K562 (cell line): ENCODE results near the gene METTL2B. TPM values are rescaled to one million over a fixed set of nuclear protein-coding genes. Genes with fewer than 3 reads are reported as not detected.

Source experiments
- ATAC-seq: fragments of 200-7000 bp; cut with Tn5 transposase; 3 replicates; pipeline ENCODE4 v1.9.1; 2020; ENCODE audit warnings: moderate library complexity
- BruUV-seq: library from RNA; stranded (reverse); fragments of 400-500 nt; replicated peaks from 2 replicates; lab custom pipeline; 2021; lab: Mats Ljungman, UMichigan
- CTCF ChIA-PET: fragments of 300-600 bp; formaldehyde crosslinking; extraction: SDS; loops from one replicate; lab custom pipeline; 2021; ENCODE audit warnings: low intra/inter-chr PET ratio; lab: Yijun Ruan, JAX
- POLR2A ChIA-PET: fragments of 300-600, 350-650 bp; sonication (Branson Sonifier 250); formaldehyde crosslinking; extraction: SDS; loops from one replicate; lab custom pipeline; 2021; ENCODE audit warnings: antibody characterized with exemption, inconsistent platforms; lab: Yijun Ruan, JAX
- DNase-seq, 4 experiments: peaks; one replicate each; pipeline versions ENCODE4 v3.0.0 to v3.0.0-alpha.2; 2011 to 2018; ENCODE audit warnings: low spot score in 3 of 4, mixed read lengths in 3 of 4; ENCODE audit errors: extremely low read depth in 1 of 4
- FAIRE-seq: peaks from 2 replicates; lab custom pipeline; 2011; peaks lifted over from hg19 to GRCh38; lab: Jason Lieb, UNC
- H2AFZ ChIP-seq: 2 replicates; pipeline ENCODE4 v1.6.0; 2011; ENCODE audit warnings: low read depth, low read length, control low read depth, inconsistent platforms
- H3K27ac ChIP-seq: fragments of 200-600 bp; 3 replicates; pipeline ENCODE4 v1.8.0; 2011; ENCODE audit warnings: low read depth, mild to moderate bottlenecking, control low read depth, inconsistent platforms, low read length, moderate library complexity, mixed read lengths; ENCODE audit errors: extremely low read depth
- H3K27me3 ChIP-seq, 2 experiments: fragments of 300-600 bp in 1 of 2; 2 replicates in 1 of 2; 3 replicates in 1 of 2; pipeline versions ENCODE4 v1.6.0 to v1.8.0; 2011; ENCODE audit warnings: inconsistent platforms in 2 of 2, low read length in 2 of 2, mild to moderate bottlenecking in 1 of 2, mixed read lengths in 1 of 2, moderate library complexity in 1 of 2; ENCODE audit not compliant: control insufficient read depth in 2 of 2, insufficient read depth in 2 of 2
- H3K36me3 ChIP-seq: fragments of 300-600 bp; 3 replicates; pipeline ENCODE4 v1.8.0; 2011; ENCODE audit warnings: mild to moderate bottlenecking, low read length, inconsistent platforms; ENCODE audit not compliant: control insufficient read depth, insufficient read depth
- H3K4me1 ChIP-seq, 2 experiments: fragments of 200-600 bp in 1 of 2; replicated peaks in 1 of 2; 2 replicates in 1 of 2; 3 replicates in 1 of 2; pipeline versions ENCODE4 v1.5.1 to v1.8.0; 2011; ENCODE audit warnings: inconsistent platforms in 2 of 2, low read length in 2 of 2, mild to moderate bottlenecking in 1 of 2, mixed read lengths in 1 of 2, moderate library complexity in 1 of 2; ENCODE audit not compliant: control insufficient read depth in 2 of 2, insufficient read depth in 2 of 2
- H3K4me2 ChIP-seq: 2 replicates; pipeline ENCODE4 v1.6.1; 2011; ENCODE audit warnings: low read length, control low read depth, inconsistent platforms, mixed read lengths; ENCODE audit not compliant: insufficient read depth
- H3K4me3 ChIP-seq: fragments of 200-600 bp; sonication (generic), shearing (Covaris generic); 2 replicates; pipeline ENCODE4 v1.5.1; 2016; ENCODE audit warnings: control low read depth, inconsistent platforms
- H3K79me2 ChIP-seq: fragments of 200-600 bp; 3 replicates; pipeline ENCODE4 v1.8.0; 2011; ENCODE audit warnings: low read length, inconsistent platforms; ENCODE audit not compliant: control insufficient read depth, insufficient read depth
- H3K9ac ChIP-seq, 2 experiments: 2 replicates each; pipeline versions ENCODE4 v1.6.0 to v1.6.1; 2011; ENCODE audit warnings: low read depth in 2 of 2, low read length in 2 of 2, control low read depth in 1 of 2, inconsistent platforms in 1 of 2, mild to moderate bottlenecking in 1 of 2, mixed read lengths in 1 of 2; ENCODE audit not compliant: insufficient read depth in 1 of 2
- H3K9me1 ChIP-seq: one replicate; pipeline ENCODE4 v1.6.0; 2011; ENCODE audit warnings: inconsistent platforms, mild to moderate bottlenecking, low read length, moderate library complexity; ENCODE audit not compliant: control insufficient read depth, insufficient read depth
- H3K9me3 ChIP-seq: replicated peaks from 2 replicates; pipeline ENCODE4 v1.5.1; 2011; ENCODE audit warnings: low read depth, low read length, inconsistent platforms; ENCODE audit not compliant: control insufficient read depth, insufficient read depth
- H4K20me1 ChIP-seq: replicated peaks from 2 replicates; pipeline ENCODE4 v1.6.1; 2011; ENCODE audit warnings: low read length, inconsistent platforms, mixed read lengths; ENCODE audit not compliant: control insufficient read depth, insufficient read depth
- KLF1 ChIP-seq: fragments of 450-650 bp; IDR thresholded peaks from 2 replicates; pipeline ENCODE4 v1.6.1; 2016; ENCODE audit warnings: missing genetic modification characterization, missing compliant biosample characterization
- LCOR ChIP-seq: sonication (generic); formaldehyde crosslinking; IDR thresholded peaks from 2 replicates; pipeline ENCODE4 v1.8.0; 2022; ENCODE audit warnings: mild to moderate bottlenecking, missing genetic modification reagents
- RAD21 ChIP-seq, 2 experiments: fragments of 250-450 bp in 1 of 2; fragments of 450-650 bp in 1 of 2; sonication (Bioruptor Pico) in 1 of 2; formaldehyde crosslinking in 1 of 2; IDR thresholded peaks in 1 of 2; conservative IDR thresholded peaks in 1 of 2; 2 replicates each; pipeline versions ENCODE4 v1.4.0 to v1.8.0; 2020 to 2022; ENCODE audit warnings: mild to moderate bottlenecking in 2 of 2, moderate library complexity in 1 of 2
- WGBS: fragments of 100-300 bp; shearing (Covaris generic); methylation state at CpG from one replicate; pipeline ENCODE4 v1.1.6; 2016; ENCODE audit warnings: low coverage, mixed read lengths; ENCODE audit not compliant: insufficient coverage; ENCODE audit errors: missing lambda C conversion rate; 5-methylcytosine and 5-hydroxymethylcytosine counted together
- in situ Hi-C: fragments of 300-500 bp; cut with MboI; formaldehyde crosslinking; loops from 4 replicates; pipeline ENCODE4 v1.15.0; 2018; ENCODE audit warnings: inconsistent platforms, mixed read lengths
- intact Hi-C: fragments of 100-400 bp; cut with micrococcal nuclease; formaldehyde crosslinking; loops from 2 replicates; pipeline ENCODE4 v1.14.2; 2022
- polyA plus RNA-seq, 8 experiments: library from polyadenylated mRNA; depleted of rRNA in 4 of 8; stranded (reverse) in 5 of 8; unstranded in 3 of 8; fragments of >200 nt; fragmentation: Nextera tagmentation in 2 of 8; fragmentation: Illumina TruSeq in 1 of 8; extraction: Ambion mirVana in 2 of 8; extraction: Trizol in 1 of 8; gene quantifications; 2 replicates each; pipeline versions ENCODE4 v1.2.1 to v1.2.3, GENCODE V29; 2011 to 2014; ENCODE audit warnings: inconsistent platforms in 1 of 8, missing spikeins in 1 of 8
- total RNA-seq, 7 experiments: library from RNA; depleted of rRNA in 6 of 7; stranded (reverse); fragments of >200 nt in 6 of 7; fragmentation: Illumina TruSeq in 2 of 7; extraction: Trizol in 2 of 7; gene quantifications; 2 replicates each; pipeline versions ENCODE4 v1.2.1 to v1.2.3, GENCODE V29; 2011 to 2021; ENCODE audit warnings: low replicate concordance in 1 of 7
- TF ChIP-seq, protein P1 (sequence below), 3 experiments: IDR thresholded peaks in 2 of 3; conservative IDR thresholded peaks in 1 of 3; 2 replicates each; pipeline ENCODE4 v1.5.1; 2011 to 2012; ENCODE audit warnings: low read length in 3 of 3, mild to moderate bottlenecking in 3 of 3, control low read depth in 2 of 3, improper control_type of control experiment in 1 of 3, inconsistent platforms in 1 of 3, low read depth in 1 of 3, mixed read lengths in 1 of 3, moderate library complexity in 1 of 3; ENCODE audit not compliant: insufficient read depth in 2 of 3
- TF ChIP-seq, protein P2 (sequence below): fragments of 450-650 bp; formaldehyde crosslinking; IDR thresholded peaks from 2 replicates; pipeline ENCODE4 v1.4.0; 2020; ENCODE audit warnings: mild to moderate bottlenecking, moderate library complexity
- TF ChIP-seq, protein P3 (sequence below), 2 experiments: fragments of 450-650 bp; formaldehyde crosslinking in 1 of 2; IDR thresholded peaks; 2 replicates each; pipeline versions ENCODE4 v1.4.0 to v1.6.1; 2014 to 2020; ENCODE audit warnings: mild to moderate bottlenecking in 2 of 2, borderline replicate concordance in 1 of 2, low read depth in 1 of 2

Gene METTL2B
- total and polyA plus RNA-seq, 9 of the 15 experiments (the other 6 are each of a cell fraction or from before 2014, with no cell fraction given): 35.9 to 95.7 (median 79.2) TPM

DNA sequence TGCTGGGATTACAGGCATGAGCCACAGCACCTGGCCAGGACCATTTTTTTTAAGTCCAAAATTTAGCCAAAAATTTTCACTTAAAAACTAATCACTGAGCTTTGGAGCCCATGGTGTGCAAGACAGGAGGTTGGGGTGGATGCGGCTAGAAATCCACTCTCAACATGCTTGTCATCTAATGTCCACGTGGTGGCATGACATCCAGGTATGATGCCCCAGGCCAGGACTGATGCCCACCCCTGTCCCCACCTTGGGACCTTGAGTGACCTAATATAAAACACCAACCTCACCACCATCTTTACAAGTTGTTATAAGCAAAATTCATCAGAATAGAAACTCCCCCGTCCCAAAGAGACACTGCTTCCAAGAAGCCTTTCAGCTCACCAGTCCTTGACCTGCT is 46.3 kb upstream of the METTL2B start:
- intact Hi-C loops: no loop called here
- no peak overlapping the region for H3K4me2 ChIP-seq
- TF ChIP-seq RAD21 (CRISPR knock-in tag; conservative IDR thresholded peaks at IDR 0.05 in 1 of 2, IDR thresholded peaks at IDR 0.05 in 1 of 2): peak; percentile 38 to 46
- TF ChIP-seq, protein P1, sequence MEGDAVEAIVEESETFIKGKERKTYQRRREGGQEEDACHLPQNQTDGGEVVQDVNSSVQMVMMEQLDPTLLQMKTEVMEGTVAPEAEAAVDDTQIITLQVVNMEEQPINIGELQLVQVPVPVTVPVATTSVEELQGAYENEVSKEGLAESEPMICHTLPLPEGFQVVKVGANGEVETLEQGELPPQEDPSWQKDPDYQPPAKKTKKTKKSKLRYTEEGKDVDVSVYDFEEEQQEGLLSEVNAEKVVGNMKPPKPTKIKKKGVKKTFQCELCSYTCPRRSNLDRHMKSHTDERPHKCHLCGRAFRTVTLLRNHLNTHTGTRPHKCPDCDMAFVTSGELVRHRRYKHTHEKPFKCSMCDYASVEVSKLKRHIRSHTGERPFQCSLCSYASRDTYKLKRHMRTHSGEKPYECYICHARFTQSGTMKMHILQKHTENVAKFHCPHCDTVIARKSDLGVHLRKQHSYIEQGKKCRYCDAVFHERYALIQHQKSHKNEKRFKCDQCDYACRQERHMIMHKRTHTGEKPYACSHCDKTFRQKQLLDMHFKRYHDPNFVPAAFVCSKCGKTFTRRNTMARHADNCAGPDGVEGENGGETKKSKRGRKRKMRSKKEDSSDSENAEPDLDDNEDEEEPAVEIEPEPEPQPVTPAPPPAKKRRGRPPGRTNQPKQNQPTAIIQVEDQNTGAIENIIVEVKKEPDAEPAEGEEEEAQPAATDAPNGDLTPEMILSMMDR (IDR thresholded peaks at IDR 0.05 in 2 of 3, conservative IDR thresholded peaks at IDR 0.05 in 1 of 3; ENCODE audit: insufficient read depth in 2 of 3, low read depth in 1 of 3, low read length in 3 of 3): peak; percentile 41 to 63 (median 56)
- TF ChIP-seq, protein P2, sequence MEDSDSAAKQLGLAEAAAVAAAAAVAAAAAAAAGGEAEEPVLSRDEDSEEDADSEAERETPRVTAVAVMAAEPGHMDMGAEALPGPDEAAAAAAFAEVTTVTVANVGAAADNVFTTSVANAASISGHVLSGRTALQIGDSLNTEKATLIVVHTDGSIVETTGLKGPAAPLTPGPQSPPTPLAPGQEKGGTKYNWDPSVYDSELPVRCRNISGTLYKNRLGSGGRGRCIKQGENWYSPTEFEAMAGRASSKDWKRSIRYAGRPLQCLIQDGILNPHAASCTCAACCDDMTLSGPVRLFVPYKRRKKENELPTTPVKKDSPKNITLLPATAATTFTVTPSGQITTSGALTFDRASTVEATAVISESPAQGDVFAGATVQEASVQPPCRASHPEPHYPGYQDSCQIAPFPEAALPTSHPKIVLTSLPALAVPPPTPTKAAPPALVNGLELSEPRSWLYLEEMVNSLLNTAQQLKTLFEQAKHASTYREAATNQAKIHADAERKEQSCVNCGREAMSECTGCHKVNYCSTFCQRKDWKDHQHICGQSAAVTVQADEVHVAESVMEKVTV (CRISPR knock-in tag): 0 out of 2 replicates have a peak, but pooled peaks have one; percentile 5
- TF ChIP-seq, protein P3, sequence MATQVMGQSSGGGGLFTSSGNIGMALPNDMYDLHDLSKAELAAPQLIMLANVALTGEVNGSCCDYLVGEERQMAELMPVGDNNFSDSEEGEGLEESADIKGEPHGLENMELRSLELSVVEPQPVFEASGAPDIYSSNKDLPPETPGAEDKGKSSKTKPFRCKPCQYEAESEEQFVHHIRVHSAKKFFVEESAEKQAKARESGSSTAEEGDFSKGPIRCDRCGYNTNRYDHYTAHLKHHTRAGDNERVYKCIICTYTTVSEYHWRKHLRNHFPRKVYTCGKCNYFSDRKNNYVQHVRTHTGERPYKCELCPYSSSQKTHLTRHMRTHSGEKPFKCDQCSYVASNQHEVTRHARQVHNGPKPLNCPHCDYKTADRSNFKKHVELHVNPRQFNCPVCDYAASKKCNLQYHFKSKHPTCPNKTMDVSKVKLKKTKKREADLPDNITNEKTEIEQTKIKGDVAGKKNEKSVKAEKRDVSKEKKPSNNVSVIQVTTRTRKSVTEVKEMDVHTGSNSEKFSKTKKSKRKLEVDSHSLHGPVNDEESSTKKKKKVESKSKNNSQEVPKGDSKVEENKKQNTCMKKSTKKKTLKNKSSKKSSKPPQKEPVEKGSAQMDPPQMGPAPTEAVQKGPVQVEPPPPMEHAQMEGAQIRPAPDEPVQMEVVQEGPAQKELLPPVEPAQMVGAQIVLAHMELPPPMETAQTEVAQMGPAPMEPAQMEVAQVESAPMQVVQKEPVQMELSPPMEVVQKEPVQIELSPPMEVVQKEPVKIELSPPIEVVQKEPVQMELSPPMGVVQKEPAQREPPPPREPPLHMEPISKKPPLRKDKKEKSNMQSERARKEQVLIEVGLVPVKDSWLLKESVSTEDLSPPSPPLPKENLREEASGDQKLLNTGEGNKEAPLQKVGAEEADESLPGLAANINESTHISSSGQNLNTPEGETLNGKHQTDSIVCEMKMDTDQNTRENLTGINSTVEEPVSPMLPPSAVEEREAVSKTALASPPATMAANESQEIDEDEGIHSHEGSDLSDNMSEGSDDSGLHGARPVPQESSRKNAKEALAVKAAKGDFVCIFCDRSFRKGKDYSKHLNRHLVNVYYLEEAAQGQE (IDR thresholded peaks at IDR 0.05; ENCODE audit: borderline replicate concordance): peak; percentile 42; the same call in 1 of the 2 replicates
- TF ChIP-seq, protein P3 (CRISPR knock-in tag; IDR thresholded peaks at IDR 0.05; ENCODE audit: low read depth): no peak
- TF ChIP-seq LCOR: no peak
- TF ChIP-seq KLF1 (tag): no peak

More for the DNA sequence above, 46.3 kb upstream of the METTL2B start:
- no peaks in the 10 kb centered on the region for H3K9me3 ChIP-seq
- H3K36me3 ChIP-seq: no peaks in the 10 kb centered on the region
- H3K27me3 ChIP-seq: peaks cover 5 to 13% of the 10 kb centered on the region in 2 experiments; a peak in 3 of 5 replicates
- H3K9ac ChIP-seq: no peak overlapping the region; a peak in 1 of 4 replicates
- no peak overlapping the region for H3K4me3 ChIP-seq
- H3K79me2 ChIP-seq: no peaks in the 10 kb centered on the region
- in situ Hi-C loops: no loop called here
- FAIRE-seq (no peak), DNase-seq (peak in 1 of 4 experiments; percentile 17), ATAC-seq (no peak)
- POLR2A ChIA-PET: interaction anchor here (1.0 kb wide), 1 partner anchor 28 kb away, joined by 3 read pairs; no protein-coding TSS in a partner anchor
- CTCF ChIA-PET: interaction anchor here (0.6 to 9.7 kb wide), 4 partner anchors 30 to 456 kb away, joined by 3 to 173 read pairs (median 26); no protein-coding TSS in a partner anchor
- no peak overlapping the region for H3K27ac ChIP-seq
- no peak overlapping the region for H2AFZ ChIP-seq
- H4K20me1 ChIP-seq: no peaks in the 10 kb centered on the region
- no TSS peak for BruUV-seq
- H3K9me1 ChIP-seq: no peaks in the 10 kb centered on the region
- H3K4me1 ChIP-seq: peaks cover 3 to 5% of the 10 kb centered on the region in 2 experiments; a peak in 2 of 5 replicates
- WGBS: 9% methylated on average over 3 of the region's 3 CpGs
